Liver (tissue), 9 donors: Measurements from ENCODE around the gene DOK1. TPM values are rescaled to one million over a fixed set of nuclear protein-coding genes. Genes with fewer than 3 reads are reported as not detected.

Experiments
- DNase-seq: peaks from one replicate; pipeline ENCODE4 v3.0.0-alpha.2; 2017; ENCODE audit warnings: low spot score
- H3K27ac ChIP-seq, 2 donors: one replicate each; pipeline ENCODE4 v1.7.0; 2013; ENCODE audit warnings: inconsistent platforms in 2 of 2, low read length in 2 of 2, control low read depth in 1 of 2, low read depth in 1 of 2, mild to moderate bottlenecking in 1 of 2
- H3K27me3 ChIP-seq, 4 donors: one replicate each; pipeline versions ENCODE4 v1.6.1 to v1.7.0; 2013; ENCODE audit warnings: low read length in 3 of 4, inconsistent platforms in 1 of 4, mild to moderate bottlenecking in 1 of 4, moderate library complexity in 1 of 4; ENCODE audit not compliant: control insufficient read depth in 4 of 4, insufficient read depth in 4 of 4
- H3K36me3 ChIP-seq, 4 donors: one replicate each; pipeline versions ENCODE4 v1.6.1 to v1.7.0; 2013; ENCODE audit warnings: low read length in 3 of 4, mild to moderate bottlenecking in 3 of 4, low read depth in 1 of 4, moderate library complexity in 1 of 4; ENCODE audit not compliant: control insufficient read depth in 4 of 4, insufficient read depth in 3 of 4
- H3K4me1 ChIP-seq, 4 donors: one replicate each; pipeline versions ENCODE4 v1.6.1 to v1.7.0; 2013; ENCODE audit warnings: low read length in 3 of 4, mild to moderate bottlenecking in 3 of 4, moderate library complexity in 1 of 4; ENCODE audit not compliant: control insufficient read depth in 4 of 4, insufficient read depth in 4 of 4
- H3K4me3 ChIP-seq, 3 donors: one replicate each; pipeline versions ENCODE4 v1.6.1 to v1.7.0; 2013; ENCODE audit warnings: low read length in 3 of 3, control low read depth in 1 of 3, low read depth in 1 of 3, mild to moderate bottlenecking in 1 of 3
- H3K9ac ChIP-seq, 2 donors: one replicate each; pipeline ENCODE4 v1.7.0; 2013; ENCODE audit warnings: low read length in 2 of 2, mild to moderate bottlenecking in 2 of 2, moderate library complexity in 2 of 2, control low read depth in 1 of 2, low read depth in 1 of 2
- H3K9me3 ChIP-seq, 4 donors: one replicate each; pipeline versions ENCODE4 v1.6.1 to v1.7.0; 2013; ENCODE audit warnings: low read length in 3 of 4; ENCODE audit not compliant: control insufficient read depth in 4 of 4
- EGR1 ChIP-seq, 2 donors: IDR thresholded peaks; 2 replicates each; pipeline ENCODE4 v1.6.1; 2016 to 2018; ENCODE audit warnings: antibody characterized with exemption in 2 of 2, low read depth in 2 of 2
- FOXA1 ChIP-seq: IDR thresholded peaks from 2 replicates; pipeline ENCODE4 v1.6.1; 2016; ENCODE audit warnings: antibody characterized with exemption
- FOXA2 ChIP-seq: IDR thresholded peaks from 2 replicates; pipeline ENCODE4 v1.6.1; 2016; ENCODE audit warnings: antibody characterized with exemption
- GABPA ChIP-seq, 2 donors: IDR thresholded peaks in 1 of 2; conservative IDR thresholded peaks in 1 of 2; 2 replicates each; pipeline ENCODE4 v1.6.1; 2016; ENCODE audit warnings: antibody characterized with exemption in 2 of 2, mild to moderate bottlenecking in 1 of 2, moderate library complexity in 1 of 2
- HNF4A ChIP-seq, 2 donors: conservative IDR thresholded peaks; 2 replicates each; pipeline ENCODE4 v1.6.1; 2016; ENCODE audit warnings: antibody characterized with exemption in 2 of 2, mild to moderate bottlenecking in 2 of 2
- HNF4G ChIP-seq: IDR thresholded peaks from 2 replicates; pipeline ENCODE4 v1.6.1; 2016; ENCODE audit warnings: antibody characterized with exemption
- JUND ChIP-seq, 2 donors: IDR thresholded peaks; 2 replicates each; pipeline ENCODE4 v1.6.1; 2016; ENCODE audit warnings: antibody characterized with exemption in 2 of 2
- NR2F2 ChIP-seq: IDR thresholded peaks from 2 replicates; pipeline ENCODE4 v1.6.1; 2016; ENCODE audit warnings: antibody characterized with exemption
- RAD21 ChIP-seq, 2 donors: IDR thresholded peaks; 2 replicates each; pipeline ENCODE4 v1.6.1; 2016; ENCODE audit warnings: antibody characterized with exemption in 2 of 2, mild to moderate bottlenecking in 2 of 2
- RXRA ChIP-seq, 2 donors: IDR thresholded peaks; 2 replicates each; pipeline ENCODE4 v1.6.1; 2017 to 2018; ENCODE audit warnings: antibody characterized with exemption in 2 of 2, mild to moderate bottlenecking in 1 of 2
- SP1 ChIP-seq: IDR thresholded peaks from 2 replicates; pipeline ENCODE4 v1.6.1; 2018; ENCODE audit warnings: antibody characterized with exemption, mild to moderate bottlenecking
- TAF1 ChIP-seq: conservative IDR thresholded peaks from 2 replicates; pipeline ENCODE4 v1.6.1; 2016; ENCODE audit warnings: antibody characterized with exemption, mild to moderate bottlenecking
- YY1 ChIP-seq: IDR thresholded peaks from 2 replicates; pipeline ENCODE4 v1.6.1; 2016; ENCODE audit warnings: antibody characterized with exemption, mild to moderate bottlenecking
- WGBS: extraction: QIAGEN DNeasy Blood & Tissue Kit; methylation state at CpG from one replicate; pipeline ENCODE4 v1.1.7; 2013; 5-methylcytosine and 5-hydroxymethylcytosine counted together
- polyA plus RNA-seq, 2 donors: library from polyadenylated mRNA; stranded (reverse) in 1 of 2; unstranded in 1 of 2; fragments of 200-250 nt in 1 of 2; fragments of >200 nt in 1 of 2; fragmentation: Nextera tagmentation in 1 of 2; extraction: Ambion mirVana in 1 of 2; gene quantifications; one replicate each; pipeline versions ENCODE4 v1.2.1 to v1.2.3, GENCODE V29; 2013 to 2015
- total RNA-seq, 2 donors: library from RNA; depleted of rRNA; stranded (reverse); fragments of >200 nt; gene quantifications; one replicate each; pipeline ENCODE4 v1.2.3, GENCODE V29; 2014
- TF ChIP-seq, protein P1 (sequence below): IDR thresholded peaks from 2 replicates; pipeline ENCODE4 v1.6.1; 2016; ENCODE audit warnings: antibody characterized with exemption, mild to moderate bottlenecking
- TF ChIP-seq, protein P2 (sequence below): IDR thresholded peaks from 2 replicates; pipeline ENCODE4 v1.6.1; 2016; ENCODE audit warnings: antibody characterized with exemption
- TF ChIP-seq, protein P3 (sequence below): IDR thresholded peaks from 2 replicates; pipeline ENCODE4 v1.6.1; 2016; ENCODE audit warnings: antibody characterized with exemption
- TF ChIP-seq, protein P4 (sequence below): IDR thresholded peaks from 2 replicates; pipeline ENCODE4 v1.6.1; 2016; ENCODE audit warnings: antibody characterized with exemption
- TF ChIP-seq, protein P5 (sequence below): fragments of 150-350 bp; IDR thresholded peaks from 2 replicates; pipeline ENCODE4 v1.5.1; 2017; ENCODE audit warnings: improper control_type of control experiment, low read depth, low read length; ENCODE audit not compliant: missing input control
- donor health status: healthy.
- donor health status: healthy.
- donor health status: healthy.
- donor health status: healthy.
- donor health status: healthy.

Gene DOK1
- total and polyA plus RNA-seq, 4 donors = 2.0 to 8.6 (median 4.1) TPM

DNA sequence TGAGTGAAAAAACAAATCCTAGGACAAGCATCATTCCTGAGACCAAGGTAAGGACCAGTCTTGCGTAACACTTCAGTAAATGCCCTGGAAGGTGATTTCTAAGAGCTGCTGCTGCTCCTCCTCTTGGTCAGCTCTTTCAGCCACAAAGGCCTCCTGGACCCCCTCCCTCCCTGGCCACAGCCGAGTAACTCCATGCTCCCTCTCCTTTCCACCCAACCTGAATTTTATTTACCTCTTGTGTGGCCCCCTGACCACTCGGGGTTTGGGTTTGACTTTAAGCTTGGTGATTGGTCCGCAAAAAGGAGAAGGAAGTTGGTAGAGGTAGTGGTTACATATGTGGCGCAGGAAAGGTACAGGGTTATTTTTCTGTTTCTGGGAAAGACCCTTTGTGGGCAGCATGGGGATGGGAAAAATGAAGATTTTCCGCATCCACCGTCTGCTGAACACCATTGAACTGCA lies 15.6 kb upstream of the DOK1 start (continued):
- TF ChIP-seq, protein P1, sequence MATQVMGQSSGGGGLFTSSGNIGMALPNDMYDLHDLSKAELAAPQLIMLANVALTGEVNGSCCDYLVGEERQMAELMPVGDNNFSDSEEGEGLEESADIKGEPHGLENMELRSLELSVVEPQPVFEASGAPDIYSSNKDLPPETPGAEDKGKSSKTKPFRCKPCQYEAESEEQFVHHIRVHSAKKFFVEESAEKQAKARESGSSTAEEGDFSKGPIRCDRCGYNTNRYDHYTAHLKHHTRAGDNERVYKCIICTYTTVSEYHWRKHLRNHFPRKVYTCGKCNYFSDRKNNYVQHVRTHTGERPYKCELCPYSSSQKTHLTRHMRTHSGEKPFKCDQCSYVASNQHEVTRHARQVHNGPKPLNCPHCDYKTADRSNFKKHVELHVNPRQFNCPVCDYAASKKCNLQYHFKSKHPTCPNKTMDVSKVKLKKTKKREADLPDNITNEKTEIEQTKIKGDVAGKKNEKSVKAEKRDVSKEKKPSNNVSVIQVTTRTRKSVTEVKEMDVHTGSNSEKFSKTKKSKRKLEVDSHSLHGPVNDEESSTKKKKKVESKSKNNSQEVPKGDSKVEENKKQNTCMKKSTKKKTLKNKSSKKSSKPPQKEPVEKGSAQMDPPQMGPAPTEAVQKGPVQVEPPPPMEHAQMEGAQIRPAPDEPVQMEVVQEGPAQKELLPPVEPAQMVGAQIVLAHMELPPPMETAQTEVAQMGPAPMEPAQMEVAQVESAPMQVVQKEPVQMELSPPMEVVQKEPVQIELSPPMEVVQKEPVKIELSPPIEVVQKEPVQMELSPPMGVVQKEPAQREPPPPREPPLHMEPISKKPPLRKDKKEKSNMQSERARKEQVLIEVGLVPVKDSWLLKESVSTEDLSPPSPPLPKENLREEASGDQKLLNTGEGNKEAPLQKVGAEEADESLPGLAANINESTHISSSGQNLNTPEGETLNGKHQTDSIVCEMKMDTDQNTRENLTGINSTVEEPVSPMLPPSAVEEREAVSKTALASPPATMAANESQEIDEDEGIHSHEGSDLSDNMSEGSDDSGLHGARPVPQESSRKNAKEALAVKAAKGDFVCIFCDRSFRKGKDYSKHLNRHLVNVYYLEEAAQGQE = no peak
- no peak for TF ChIP-seq GABPA (IDR thresholded peaks at IDR 0.05 in 1 of 2, conservative IDR thresholded peaks at IDR 0.05 in 1 of 2)
- TF ChIP-seq SP1 = no peak

DNA sequence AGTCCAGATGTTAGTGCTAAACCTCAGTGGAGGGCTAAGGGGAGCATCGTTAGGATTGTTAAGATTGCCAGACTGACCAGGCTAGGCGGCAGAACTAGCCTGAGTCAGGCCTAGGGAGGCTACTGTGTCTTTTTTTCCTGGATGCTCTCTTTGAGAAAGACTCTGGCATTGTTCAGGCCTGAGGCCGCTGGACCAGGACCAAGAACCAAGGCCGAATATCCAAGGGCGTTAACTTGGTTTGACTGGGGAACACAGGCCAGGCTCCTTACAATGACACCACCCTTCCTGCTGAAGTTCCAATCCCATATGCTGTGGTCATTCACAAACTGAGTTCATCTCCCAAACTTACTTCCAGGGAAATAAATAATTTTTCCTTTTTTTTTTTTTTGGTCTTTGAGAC lies 14.2 kb upstream of the DOK1 start:
- TF ChIP-seq RXRA (IDR thresholded peaks at IDR 0.05) = no peak
- TF ChIP-seq, protein P2, sequence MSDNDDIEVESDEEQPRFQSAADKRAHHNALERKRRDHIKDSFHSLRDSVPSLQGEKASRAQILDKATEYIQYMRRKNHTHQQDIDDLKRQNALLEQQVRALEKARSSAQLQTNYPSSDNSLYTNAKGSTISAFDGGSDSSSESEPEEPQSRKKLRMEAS = no peak
- TF ChIP-seq FOXA1 = no peak
- no peak for TF ChIP-seq NR2F2
- no peak for TF ChIP-seq JUND (IDR thresholded peaks at IDR 0.05)
- no peak for TF ChIP-seq GABPA (IDR thresholded peaks at IDR 0.05 in 1 of 2, conservative IDR thresholded peaks at IDR 0.05 in 1 of 2)
- TF ChIP-seq HNF4G = no peak
- TF ChIP-seq SP1 = no peak
- TF ChIP-seq FOXA2 = no peak
- TF ChIP-seq EGR1 (IDR thresholded peaks at IDR 0.05; ENCODE audit: low read depth in 2 of 2) = no peak
- TF ChIP-seq TAF1 = no peak
- TF ChIP-seq HNF4A (conservative IDR thresholded peaks at IDR 0.05) = no peak
- no peak for TF ChIP-seq RAD21 (IDR thresholded peaks at IDR 0.05)
- TF ChIP-seq, protein P3, sequence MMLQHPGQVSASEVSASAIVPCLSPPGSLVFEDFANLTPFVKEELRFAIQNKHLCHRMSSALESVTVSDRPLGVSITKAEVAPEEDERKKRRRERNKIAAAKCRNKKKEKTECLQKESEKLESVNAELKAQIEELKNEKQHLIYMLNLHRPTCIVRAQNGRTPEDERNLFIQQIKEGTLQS = no peak
- Histone ChIP-seq H3K9ac (no peak overlapping the region), H3K4me3 (no peak overlapping the region), H3K27ac (no peak overlapping the region), H3K9me3 (no peaks in the 10 kb centered on the region), H3K4me1 (no peaks in the 10 kb centered on the region), H3K36me3 (no peaks in the 10 kb centered on the region), H3K27me3 (no peaks in the 10 kb centered on the region)
- 80% methylated on average over 5 of the region's 5 CpGs for WGBS
- DNase-seq = no peak

DNA sequence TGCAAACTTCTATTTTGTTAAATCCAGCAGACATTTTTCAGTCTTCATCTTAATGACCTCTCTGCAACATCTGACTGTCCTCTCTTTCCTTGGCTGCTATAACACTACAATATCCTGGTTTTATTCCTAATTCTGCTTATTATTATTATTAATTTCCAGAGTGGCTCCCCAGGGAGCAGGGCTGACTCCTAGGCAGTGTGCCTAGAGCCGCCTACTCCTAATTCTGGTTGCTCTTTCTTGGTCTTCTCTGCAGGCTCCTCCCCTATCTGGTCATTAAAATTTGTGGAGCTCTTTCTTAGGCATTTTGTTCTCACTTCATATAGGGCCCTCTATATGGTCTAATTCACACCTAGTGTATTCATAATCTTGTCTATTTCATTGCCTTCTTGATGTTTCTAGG lies 11.5 kb upstream of the DOK1 start:
- Histone ChIP-seq H3K4me1 (peaks cover 0 to under 1% (median 0%) of the 10 kb centered on the region in 4 donors), H3K9me3 (no peaks in the 10 kb centered on the region), H3K36me3 (no peaks in the 10 kb centered on the region), H3K27me3 (no peaks in the 10 kb centered on the region), H3K27ac (no peak overlapping the region), H3K4me3 (no peak overlapping the region), H3K9ac (no peak overlapping the region)
- DNase-seq = no peak
- TF ChIP-seq JUND (IDR thresholded peaks at IDR 0.05) (no peak), FOXA1 (no peak), HNF4A (conservative IDR thresholded peaks at IDR 0.05) (no peak), TAF1 (no peak), SP1 (no peak), FOXA2 (no peak), YY1 (no peak), RXRA (IDR thresholded peaks at IDR 0.05) (no peak), GABPA (IDR thresholded peaks at IDR 0.05 in 1 of 2, conservative IDR thresholded peaks at IDR 0.05 in 1 of 2) (no peak), HNF4G (no peak), EGR1 (IDR thresholded peaks at IDR 0.05; ENCODE audit: low read depth in 2 of 2) (no peak)
- TF ChIP-seq, protein P2 = no peak
- TF ChIP-seq, protein P3 = no peak
- TF ChIP-seq, protein P4, sequence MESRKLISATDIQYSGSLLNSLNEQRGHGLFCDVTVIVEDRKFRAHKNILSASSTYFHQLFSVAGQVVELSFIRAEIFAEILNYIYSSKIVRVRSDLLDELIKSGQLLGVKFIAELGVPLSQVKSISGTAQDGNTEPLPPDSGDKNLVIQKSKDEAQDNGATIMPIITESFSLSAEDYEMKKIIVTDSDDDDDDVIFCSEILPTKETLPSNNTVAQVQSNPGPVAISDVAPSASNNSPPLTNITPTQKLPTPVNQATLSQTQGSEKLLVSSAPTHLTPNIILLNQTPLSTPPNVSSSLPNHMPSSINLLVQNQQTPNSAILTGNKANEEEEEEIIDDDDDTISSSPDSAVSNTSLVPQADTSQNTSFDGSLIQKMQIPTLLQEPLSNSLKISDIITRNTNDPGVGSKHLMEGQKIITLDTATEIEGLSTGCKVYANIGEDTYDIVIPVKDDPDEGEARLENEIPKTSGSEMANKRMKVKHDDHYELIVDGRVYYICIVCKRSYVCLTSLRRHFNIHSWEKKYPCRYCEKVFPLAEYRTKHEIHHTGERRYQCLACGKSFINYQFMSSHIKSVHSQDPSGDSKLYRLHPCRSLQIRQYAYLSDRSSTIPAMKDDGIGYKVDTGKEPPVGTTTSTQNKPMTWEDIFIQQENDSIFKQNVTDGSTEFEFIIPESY = no peak
- TF ChIP-seq, protein P5, sequence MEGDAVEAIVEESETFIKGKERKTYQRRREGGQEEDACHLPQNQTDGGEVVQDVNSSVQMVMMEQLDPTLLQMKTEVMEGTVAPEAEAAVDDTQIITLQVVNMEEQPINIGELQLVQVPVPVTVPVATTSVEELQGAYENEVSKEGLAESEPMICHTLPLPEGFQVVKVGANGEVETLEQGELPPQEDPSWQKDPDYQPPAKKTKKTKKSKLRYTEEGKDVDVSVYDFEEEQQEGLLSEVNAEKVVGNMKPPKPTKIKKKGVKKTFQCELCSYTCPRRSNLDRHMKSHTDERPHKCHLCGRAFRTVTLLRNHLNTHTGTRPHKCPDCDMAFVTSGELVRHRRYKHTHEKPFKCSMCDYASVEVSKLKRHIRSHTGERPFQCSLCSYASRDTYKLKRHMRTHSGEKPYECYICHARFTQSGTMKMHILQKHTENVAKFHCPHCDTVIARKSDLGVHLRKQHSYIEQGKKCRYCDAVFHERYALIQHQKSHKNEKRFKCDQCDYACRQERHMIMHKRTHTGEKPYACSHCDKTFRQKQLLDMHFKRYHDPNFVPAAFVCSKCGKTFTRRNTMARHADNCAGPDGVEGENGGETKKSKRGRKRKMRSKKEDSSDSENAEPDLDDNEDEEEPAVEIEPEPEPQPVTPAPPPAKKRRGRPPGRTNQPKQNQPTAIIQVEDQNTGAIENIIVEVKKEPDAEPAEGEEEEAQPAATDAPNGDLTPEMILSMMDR = no peak
- 96% methylated on average over 1 of the region's 1 CpG for WGBS
